Measurements from ENCODE around the gene MRTFB. TPM values are rescaled to one million over a fixed set of nuclear protein-coding genes. Genes with fewer than 3 reads are reported as not detected.
A peak's percentile ranks its signal among the peaks of the same experiment; 100 is the strongest.

The MRTFB gene
- polyA plus RNA-seq, 1 donor from 2014 or later, result 6.6 TPM

- H3K27ac Mint-ChIP-seq, result no peak overlapping the region
- H3K27me3 Mint-ChIP-seq, result no peaks in the 10 kb centered on the region
- no peak overlapping the region for H3K4me3 Mint-ChIP-seq
- H3K36me3 Mint-ChIP-seq, result peaks cover 4% of the 10 kb centered on the region
- H3K4me1 Mint-ChIP-seq, result peaks cover 0 to 2% (median 0%) of the 10 kb centered on the region in 3 donors
- no peaks in the 10 kb centered on the region for H3K9me3 Mint-ChIP-seq
These were observed 16.1 kb downstream of the MRTFB start for GRCh38 chr16:14087181-14087580.

- Mint-ChIP-seq H3K27ac (no peak overlapping the region), H3K27me3 (no peaks in the 10 kb centered on the region), H3K4me3 (no peak overlapping the region), H3K36me3 (peaks cover 4% of the 10 kb centered on the region), H3K9me3 (no peaks in the 10 kb centered on the region), H3K4me1 (peaks cover 0 to 2% (median 0%) of the 10 kb centered on the region in 3 donors)
These were observed 16.6 kb downstream of the MRTFB start for GRCh38 chr16:14087590-14088154.

GRCh38 chr16:14088155-14088753, 17.1 kb downstream of the MRTFB start:
- H3K27me3 Mint-ChIP-seq, result no peaks in the 10 kb centered on the region
- H3K27ac Mint-ChIP-seq, result no peak overlapping the region
- H3K36me3 Mint-ChIP-seq, result peaks cover 4% of the 10 kb centered on the region
- no peaks in the 10 kb centered on the region for H3K9me3 Mint-ChIP-seq
- peaks cover 0 to 2% (median 2%) of the 10 kb centered on the region in 3 donors for H3K4me1 Mint-ChIP-seq
- no peak overlapping the region for H3K4me3 Mint-ChIP-seq

- Mint-ChIP-seq H3K27ac (no peak overlapping the region), H3K4me3 (peak overlapping the region in 1 of 4 donors; percentile 50), H3K9me3 (no peaks in the 10 kb centered on the region), H3K4me1 (peaks cover 0 to 2% (median 2%) of the 10 kb centered on the region in 3 donors), H3K36me3 (peaks cover 4% of the 10 kb centered on the region), H3K27me3 (no peaks in the 10 kb centered on the region)
These were observed 18.2 kb downstream of the MRTFB start for GRCh38 chr16:14089283-14089823.

- no peak overlapping the region for H3K4me3 Mint-ChIP-seq
- no peaks in the 10 kb centered on the region for H3K9me3 Mint-ChIP-seq
- no peaks in the 10 kb centered on the region for H3K36me3 Mint-ChIP-seq
- no peak overlapping the region for H3K27ac Mint-ChIP-seq
- H3K27me3 Mint-ChIP-seq, result no peaks in the 10 kb centered on the region
- H3K4me1 Mint-ChIP-seq, result peaks cover 2 to 5% (median 2%) of the 10 kb centered on the region in 3 donors
These were observed 21.4 kb downstream of the MRTFB start for GRCh38 chr16:14092561-14092960.

- no peak overlapping the region for H3K4me3 Mint-ChIP-seq
These were observed 24.9 kb downstream of the MRTFB start for GRCh38 chr16:14095883-14096551.

GRCh38 chr16:14097182-14097959, 26.3 kb downstream of the MRTFB start:
- H3K9me3 Mint-ChIP-seq, result peaks cover 0 to 2% (median 0%) of the 10 kb centered on the region in 3 donors
- peaks cover 2% of the 10 kb centered on the region for H3K36me3 Mint-ChIP-seq
- H3K27ac Mint-ChIP-seq, result no peak overlapping the region
- no peaks in the 10 kb centered on the region for H3K27me3 Mint-ChIP-seq
- H3K4me1 Mint-ChIP-seq, result peaks cover 7 to 23% (median 17%) of the 10 kb centered on the region in 3 donors
- H3K4me3 Mint-ChIP-seq, result no peak overlapping the region

More at GRCh38 chr16:14095883-14096551, 24.9 kb downstream of the MRTFB start:
- peaks cover 3 to 16% (median 9%) of the 10 kb centered on the region in 3 donors for H3K4me1 Mint-ChIP-seq
- H3K9me3 Mint-ChIP-seq, result peaks cover 0 to 2% (median 0%) of the 10 kb centered on the region in 3 donors
- no peak overlapping the region for H3K27ac Mint-ChIP-seq
- no peaks in the 10 kb centered on the region for H3K27me3 Mint-ChIP-seq
- peaks cover 2% of the 10 kb centered on the region for H3K36me3 Mint-ChIP-seq

GRCh38 chr16:14098081-14098480, 27.0 kb downstream of the MRTFB start:
- peaks cover 2% of the 10 kb centered on the region for H3K36me3 Mint-ChIP-seq
- no peaks in the 10 kb centered on the region for H3K27me3 Mint-ChIP-seq
- peaks cover 0 to 2% (median 0%) of the 10 kb centered on the region in 3 donors for H3K9me3 Mint-ChIP-seq
- peaks cover 6 to 23% (median 21%) of the 10 kb centered on the region in 3 donors for H3K4me1 Mint-ChIP-seq
- no peak overlapping the region for H3K27ac Mint-ChIP-seq
- H3K4me3 Mint-ChIP-seq, result no peak overlapping the region

GRCh38 chr16:14100825-14101224, 29.7 kb downstream of the MRTFB start:
- peaks cover 6 to 27% (median 24%) of the 10 kb centered on the region in 3 donors for H3K4me1 Mint-ChIP-seq
- H3K4me3 Mint-ChIP-seq, result peak overlapping the region in 1 of 4 donors; percentile 49
- no peaks in the 10 kb centered on the region for H3K27me3 Mint-ChIP-seq
- peaks cover 0 to 2% (median 0%) of the 10 kb centered on the region in 3 donors for H3K9me3 Mint-ChIP-seq
- H3K36me3 Mint-ChIP-seq, result peaks cover 2% of the 10 kb centered on the region
- H3K27ac Mint-ChIP-seq, result no peak overlapping the region

- H3K9me3 Mint-ChIP-seq, result peaks cover 0 to 2% (median 0%) of the 10 kb centered on the region in 3 donors
- H3K27ac Mint-ChIP-seq, result no peak overlapping the region
- H3K4me1 Mint-ChIP-seq, result peaks cover 6 to 27% (median 25%) of the 10 kb centered on the region in 3 donors
- H3K27me3 Mint-ChIP-seq, result no peaks in the 10 kb centered on the region
- no peak overlapping the region for H3K4me3 Mint-ChIP-seq
- H3K36me3 Mint-ChIP-seq, result peaks cover 2% of the 10 kb centered on the region
These were observed 30.3 kb downstream of the MRTFB start for GRCh38 chr16:14101415-14101814.

- peaks cover 0 to 2% (median 0%) of the 10 kb centered on the region in 3 donors for H3K9me3 Mint-ChIP-seq
- no peaks in the 10 kb centered on the region for H3K27me3 Mint-ChIP-seq
- peaks cover 2% of the 10 kb centered on the region for H3K36me3 Mint-ChIP-seq
- H3K4me1 Mint-ChIP-seq, result peaks cover 8 to 22% (median 22%) of the 10 kb centered on the region in 3 donors
- no peak overlapping the region for H3K4me3 Mint-ChIP-seq
- peak overlapping the region in 1 of 3 donors; percentile 27 for H3K27ac Mint-ChIP-seq
These were observed 32.0 kb downstream of the MRTFB start for GRCh38 chr16:14102925-14103720.

GRCh38 chr16:14104066-14104465, 32.9 kb downstream of the MRTFB start:
- Mint-ChIP-seq H3K4me1 (peaks cover 8 to 22% (median 22%) of the 10 kb centered on the region in 3 donors), H3K36me3 (peaks cover 2% of the 10 kb centered on the region), H3K27me3 (no peaks in the 10 kb centered on the region), H3K27ac (no peak overlapping the region), H3K9me3 (peaks cover 0 to 2% (median 0%) of the 10 kb centered on the region in 3 donors), H3K4me3 (no peak overlapping the region)

GRCh38 chr16:14105760-14106375, 34.7 kb downstream of the MRTFB start:
- Mint-ChIP-seq H3K27ac (no peak overlapping the region), H3K4me1 (peaks cover 6 to 18% (median 17%) of the 10 kb centered on the region in 3 donors), H3K27me3 (no peaks in the 10 kb centered on the region), H3K9me3 (no peaks in the 10 kb centered on the region), H3K36me3 (no peaks in the 10 kb centered on the region), H3K4me3 (no peak overlapping the region)

Measured in IgD-negative memory B cell (primary cell).